B cell (primary cell): Measurements from ENCODE around the gene COLEC12.

ENCODE experiments used
- CTCF ChIP-seq: fragments of 200-600 bp; IDR thresholded peaks from one replicate; pipeline ENCODE4 v1.8.0; 2022; ENCODE audit warnings: antibody characterized with exemption, mild to moderate bottlenecking
- EZH2 ChIP-seq: IDR thresholded peaks from 2 replicates; pipeline ENCODE4 v1.6.1; 2012; ENCODE audit warnings: borderline replicate concordance, low read depth, mild to moderate bottlenecking, moderate library complexity, low read length; ENCODE audit not compliant: insufficient read depth, poor library complexity, severe bottlenecking

- no peak for TF ChIP-seq CTCF
- no peak for TF ChIP-seq EZH2
Measured at GRCh38 chr18:432791-433190, 67.7 kb downstream of the COLEC12 start.
